ENCODE data around the gene TAF4. TPM values are rescaled to one million over a fixed set of nuclear protein-coding genes. Genes with fewer than 3 reads are reported as not detected.

The TAF4 gene
- total and polyA plus RNA-seq, 2 of the 13 experiments (the other 11 are each of a cell fraction or from before 2014, with no cell fraction given): 5.9 to 12.0 TPM

GRCh38 chr20:62088258-62089127 is 22.8 kb upstream of the TAF4 start (continued):
- TF ChIP-seq ZNF10 (CRISPR knock-in tag; IDR thresholded peaks at IDR 0.05; ENCODE audit: borderline replicate concordance, low read depth): no peak
- TF ChIP-seq SRF (IDR thresholded peaks at IDR 0.05; ENCODE audit: low read depth, low read length): no peak
- TF ChIP-seq ZHX2 (IDR thresholded peaks at IDR 0.05; ENCODE audit: low read depth): peak; percentile 69; the same call in 1 of the 2 replicates
- no peak for TF ChIP-seq ZHX2 (CRISPR knock-in tag; IDR thresholded peaks at IDR 0.05; ENCODE audit: borderline replicate concordance)
- peak; percentile 67 for TF ChIP-seq FOSL1 (CRISPR knock-in tag; IDR thresholded peaks at IDR 0.05; ENCODE audit: borderline replicate concordance)
- no peak for TF ChIP-seq ZNF430 (CRISPR knock-in tag; IDR thresholded peaks at IDR 0.05)
- no peak for TF ChIP-seq ZNF441 (CRISPR knock-in tag; IDR thresholded peaks at IDR 0.05; ENCODE audit: borderline replicate concordance)
- TF ChIP-seq ATAD3A (CRISPR knock-in tag; IDR thresholded peaks at IDR 0.05): no peak
- no peak for TF ChIP-seq ZNF589 (CRISPR knock-in tag; conservative IDR thresholded peaks at IDR 0.05)
- TF ChIP-seq GLI4 (CRISPR knock-in tag; IDR thresholded peaks at IDR 0.05; ENCODE audit: borderline replicate concordance): no peak
- no peak for TF ChIP-seq SMAD1 (CRISPR knock-in tag; IDR thresholded peaks at IDR 0.05; ENCODE audit: borderline replicate concordance, low read depth)
- no peak for TF ChIP-seq HMGXB3 (CRISPR knock-in tag; IDR thresholded peaks at IDR 0.05; ENCODE audit: borderline replicate concordance)
- peak; percentile 14; the same call in 1 of the 2 replicates for TF ChIP-seq ARID3A (IDR thresholded peaks at IDR 0.05; ENCODE audit: low read depth, low read length)
- no peak for TF ChIP-seq TBP (CRISPR knock-in tag; IDR thresholded peaks at IDR 0.05)
- TF ChIP-seq JUND (CRISPR knock-in tag; IDR thresholded peaks at IDR 0.05): peak; percentile 89
- TF ChIP-seq ZNF382 (CRISPR knock-in tag; IDR thresholded peaks at IDR 0.05; ENCODE audit: borderline replicate concordance): no peak

Measured in HepG2 (cell line).